ENCODE measurements around the gene TEKT5.

- TF ChIP-seq CTCF (conservative IDR thresholded peaks at IDR 0.05 in 1 of 2, IDR thresholded peaks at IDR 0.05 in 1 of 2; ENCODE audit: low read depth in 1 of 2, low read length in 2 of 2) (no peak), EZH2 (IDR thresholded peaks at IDR 0.05; ENCODE audit: low read length, missing control alignments) (no peak)
Observed at GRCh38 chr16:10625595-10626357, 69.0 kb downstream of the TEKT5 start.

Data from fibroblast of lung (primary cell).